GM18519 (cell line): ENCODE measurements around the gene MLLT11.

Experiments
- ATAC-seq: cut with Tn5 transposase; IDR thresholded peaks from one replicate; pipeline ENCODE4 v1.9.1; 2021; ENCODE audit warnings: mild to moderate bottlenecking, moderate library complexity; ENCODE audit not compliant: unreplicated experiment, low FRiP score

Gene MLLT11, protein sequence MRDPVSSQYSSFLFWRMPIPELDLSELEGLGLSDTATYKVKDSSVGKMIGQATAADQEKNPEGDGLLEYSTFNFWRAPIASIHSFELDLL

DNA sequence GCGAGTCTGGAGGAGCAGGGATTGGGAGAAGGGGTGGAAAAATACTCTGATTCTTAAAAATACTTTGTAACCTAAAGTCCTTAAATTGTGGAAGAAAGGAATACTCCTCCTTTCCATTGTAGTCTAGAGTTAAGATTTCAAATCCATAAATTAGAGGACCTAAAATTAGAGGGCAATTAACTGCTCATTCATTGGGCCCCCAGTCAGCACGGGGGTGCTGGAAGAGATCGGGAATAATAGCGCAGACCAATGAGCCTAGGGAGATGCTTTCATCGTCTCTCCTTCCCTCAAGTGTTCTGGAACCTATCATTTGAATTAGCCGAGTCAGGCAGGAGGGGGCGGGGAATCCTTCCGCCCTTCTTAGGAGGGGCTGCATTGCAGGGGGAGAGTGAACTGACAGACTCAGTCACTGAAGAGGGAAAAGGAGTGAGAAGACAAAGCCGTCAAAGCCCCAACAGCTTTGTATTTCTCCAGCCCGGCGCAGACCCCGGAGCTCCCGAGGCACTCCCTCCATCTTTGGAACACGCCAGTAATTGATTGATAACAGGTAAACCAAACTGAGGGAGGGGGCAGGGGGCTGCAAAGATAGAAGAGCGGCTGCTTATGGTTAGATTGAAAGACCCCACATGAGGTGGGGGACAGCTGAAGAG, at the start of gene MLLT11:
MLLT11 (plus strand) TSS at position 391 of the 650 bp plus-strand sequence. CDS start 6,828 bp downstream, outside the sequence.
- no peak for ATAC-seq

DNA sequence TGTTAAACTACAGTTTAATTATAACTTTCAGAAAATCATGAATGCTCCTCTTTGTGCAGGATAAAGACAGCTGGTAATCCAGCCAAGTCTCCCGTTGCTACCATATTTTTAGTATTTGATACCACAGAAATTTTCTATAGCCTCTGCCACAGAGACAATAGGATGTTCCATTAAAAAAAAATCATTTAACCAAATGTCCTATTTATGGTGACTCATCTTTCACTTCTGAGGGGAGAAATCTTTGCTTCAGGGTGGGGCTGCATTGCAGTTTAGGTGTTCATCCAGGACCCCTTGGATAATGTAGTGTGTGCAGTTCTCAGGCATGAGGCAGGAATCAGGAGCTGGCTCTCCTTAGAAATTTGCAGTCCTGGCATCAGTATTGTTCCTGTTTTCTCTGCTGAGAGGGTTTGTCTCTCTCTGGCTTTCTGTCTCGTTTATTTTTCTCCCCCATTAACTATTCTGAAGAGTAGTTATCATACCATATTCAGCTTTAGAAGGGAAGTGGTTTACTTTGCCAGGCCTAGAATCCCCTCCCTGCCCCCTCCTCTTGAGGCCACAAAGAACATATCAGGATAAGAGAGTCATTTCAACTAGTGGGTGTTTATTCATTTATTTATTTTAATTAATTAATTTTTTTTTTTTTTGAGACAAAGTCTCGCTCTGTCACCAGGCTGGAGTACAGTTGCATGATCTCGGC, 48.9 kb upstream of the MLLT11 start:
- ATAC-seq = no peak

DNA sequence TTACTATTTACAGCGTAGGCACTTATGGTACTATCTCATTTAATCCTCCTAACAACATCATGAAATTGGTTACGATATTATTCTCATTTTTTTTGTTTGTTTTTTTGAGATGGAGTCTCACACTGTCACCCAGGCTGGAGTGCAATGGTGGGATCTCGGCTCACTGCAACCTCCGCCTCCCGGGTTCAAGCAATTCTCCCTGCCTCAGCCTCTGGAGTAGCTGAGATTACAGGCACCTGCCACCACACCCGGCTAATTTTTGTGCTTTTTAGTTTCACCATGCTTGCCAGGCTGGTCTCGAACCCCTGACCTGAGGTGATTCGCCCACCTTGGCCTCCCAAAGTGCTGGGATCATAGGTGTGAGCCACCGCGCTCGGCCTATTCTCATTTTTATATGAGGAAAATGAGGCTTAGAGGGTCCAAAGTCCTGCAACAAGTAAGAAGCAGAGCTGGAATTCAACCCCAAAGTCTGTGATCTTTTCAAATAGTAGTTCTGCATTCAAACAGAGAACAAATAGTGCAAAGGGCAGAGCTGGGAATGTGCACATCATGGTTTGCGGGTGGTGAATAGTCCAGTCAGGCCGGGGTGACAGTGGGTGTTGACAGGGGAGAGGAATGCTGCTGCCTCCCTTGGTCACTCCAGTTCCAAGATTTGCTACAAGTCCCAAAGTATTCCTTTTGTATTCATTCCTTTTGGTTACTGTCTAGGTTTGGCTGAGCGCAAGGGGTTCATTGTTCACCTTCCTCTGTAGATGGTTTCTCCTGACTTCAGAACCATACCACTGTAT, 47.3 kb upstream of the MLLT11 start:
- no peak for ATAC-seq

DNA sequence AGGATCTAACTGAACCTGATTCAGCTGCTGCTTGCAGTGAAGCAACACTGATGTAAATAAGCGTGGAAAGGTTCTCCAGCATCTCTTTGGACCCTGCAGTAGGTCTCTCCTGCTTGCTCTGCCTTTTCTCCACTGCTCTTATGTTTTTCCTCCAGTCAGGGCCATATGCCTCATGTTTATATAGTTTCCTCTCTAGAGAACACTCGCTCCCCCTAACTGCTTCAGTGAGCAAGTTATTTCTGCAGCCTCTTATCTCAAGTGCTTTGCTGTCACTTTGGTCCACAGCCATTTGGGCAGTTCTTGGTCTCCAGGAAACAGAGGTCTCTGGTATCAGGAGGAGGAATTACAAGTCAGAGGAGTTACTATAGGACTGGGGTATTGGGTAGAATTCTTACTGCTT, 46.7 kb upstream of the MLLT11 start:
- ATAC-seq = no peak

DNA sequence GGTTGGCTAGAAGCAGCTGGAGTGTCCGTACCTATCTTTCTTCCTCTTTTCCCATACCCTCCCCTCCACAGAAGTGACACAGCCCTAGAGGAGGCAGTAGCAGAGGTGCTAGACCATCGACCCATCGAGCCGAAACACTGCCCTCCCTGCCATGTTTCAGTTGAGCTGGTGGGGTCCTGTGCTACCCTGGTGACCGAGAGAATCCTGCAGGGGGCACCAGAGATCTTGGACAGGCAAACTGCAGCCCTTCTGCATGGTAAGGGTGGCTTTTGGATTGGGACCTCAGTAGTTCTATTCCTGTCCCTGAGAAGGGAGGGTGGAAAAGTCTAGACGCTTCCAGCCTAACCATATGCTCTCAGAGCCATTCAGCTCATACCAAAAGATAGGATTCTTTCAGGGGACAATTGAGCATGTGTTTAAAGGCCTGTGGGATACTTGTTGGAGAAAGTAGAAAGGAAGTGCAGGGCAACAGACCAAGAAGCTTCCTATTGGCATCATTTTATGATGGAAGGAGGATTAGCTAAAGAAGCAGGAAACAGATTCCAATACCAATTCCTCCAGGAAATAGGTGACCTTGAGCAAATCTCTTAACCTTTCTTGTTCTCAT, 35.6 kb upstream of the MLLT11 start:
- ATAC-seq = no peak

DNA sequence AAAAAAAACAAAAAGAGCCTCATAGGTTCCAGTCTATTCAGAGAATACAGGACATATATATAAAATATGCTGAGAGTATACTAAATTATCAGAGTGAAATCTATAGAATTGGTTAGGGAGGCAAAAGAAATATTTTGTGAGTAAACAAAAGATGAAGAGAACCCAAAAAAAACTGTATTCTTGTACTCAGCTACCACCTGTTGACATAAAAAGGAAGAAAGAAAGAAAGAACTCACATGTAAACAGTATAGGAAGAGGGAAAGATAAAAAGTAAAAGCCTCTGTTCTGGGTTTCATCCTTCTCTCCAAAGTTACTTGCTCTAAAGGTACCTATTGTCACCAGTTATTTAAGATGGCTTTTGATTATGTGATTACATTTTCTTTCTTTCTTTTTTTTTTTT, 33.7 kb upstream of the MLLT11 start:
- ATAC-seq = no peak

DNA sequence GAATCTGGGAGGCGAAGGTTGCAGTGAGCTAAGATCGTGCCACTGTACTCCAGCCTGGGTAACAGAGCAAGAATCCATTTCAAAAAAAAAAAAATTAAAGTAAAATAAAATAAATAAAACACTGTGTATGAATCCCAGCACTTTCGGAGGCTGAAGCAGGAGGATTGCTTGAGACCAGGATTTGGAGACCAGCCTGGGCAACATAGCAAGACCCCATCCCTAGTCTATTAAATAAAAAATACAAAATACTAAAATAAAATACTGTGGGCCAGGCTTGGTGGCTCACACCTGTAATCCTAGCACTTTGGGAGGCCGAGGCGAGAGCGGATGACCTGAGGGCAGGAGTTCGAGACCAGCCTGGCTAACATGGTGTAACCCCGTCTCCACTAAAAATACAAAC, 28.0 kb upstream of the MLLT11 start:
- ATAC-seq = no peak

DNA sequence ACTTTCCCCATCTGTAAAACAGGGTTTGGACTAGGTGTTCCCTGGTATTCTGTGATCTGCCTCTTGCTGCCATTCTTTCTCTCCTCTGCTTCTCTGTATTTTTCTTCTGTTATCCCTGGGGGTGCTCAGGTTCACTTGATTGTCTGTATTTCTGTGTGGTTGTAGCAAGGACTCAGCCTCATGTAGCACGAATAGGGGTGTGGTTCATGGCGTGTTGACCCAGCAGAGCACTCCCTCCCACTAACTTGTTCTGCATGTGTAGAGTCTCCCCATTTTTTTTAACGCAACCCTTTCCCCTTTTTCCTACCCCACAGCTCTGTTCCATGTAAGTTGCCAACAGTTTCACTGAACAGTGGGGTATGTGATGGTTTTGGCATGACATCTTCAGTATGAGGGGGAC, 25.0 kb upstream of the MLLT11 start:
- ATAC-seq = no peak

DNA sequence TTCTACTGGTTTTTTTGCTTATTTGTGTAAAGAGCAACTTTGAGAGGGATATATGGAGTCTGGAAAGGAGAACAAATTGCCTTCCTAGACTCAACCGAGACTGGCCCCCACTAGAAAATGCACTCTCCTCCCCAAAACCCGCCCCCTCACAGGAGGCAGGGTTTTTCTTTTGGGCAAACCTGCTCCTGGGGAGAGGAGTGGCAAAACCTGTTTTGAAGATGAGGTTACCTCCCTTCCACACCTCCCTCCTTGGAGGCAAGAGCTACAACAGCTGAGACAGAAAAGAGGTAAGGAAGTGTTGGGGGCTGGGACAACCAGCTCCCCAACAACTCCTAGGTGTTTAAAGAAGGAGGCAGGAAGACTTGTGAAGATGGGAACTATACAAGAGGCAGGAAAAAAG, 23.8 kb upstream of the MLLT11 start, which contains the start of gene BNIPL:
BNIPL (plus strand) TSS at position 231 of the 400 bp plus-strand sequence; CDS start at position 371, 140 bp downstream.
- ATAC-seq = no peak

DNA sequence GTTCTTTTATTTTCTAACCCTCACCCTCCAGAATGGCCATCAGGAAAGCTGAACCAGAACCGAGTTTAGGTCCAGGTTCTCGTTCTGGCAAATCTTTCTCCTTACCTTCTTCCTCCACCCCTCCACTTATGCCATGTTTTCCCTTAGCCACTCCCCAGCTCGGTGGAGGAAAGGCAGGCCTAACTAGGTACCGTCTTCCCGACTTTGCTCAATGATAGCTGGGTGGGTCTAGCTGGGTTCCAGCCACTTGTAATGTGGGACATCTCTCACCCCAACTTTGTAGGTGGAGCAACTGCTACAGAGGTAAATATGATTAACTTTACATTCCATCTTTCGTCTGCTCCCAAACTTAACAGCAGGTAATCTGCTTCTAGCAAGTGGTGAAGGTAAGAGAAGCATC, 23.2 kb upstream of the MLLT11 start:
- no peak for ATAC-seq

DNA sequence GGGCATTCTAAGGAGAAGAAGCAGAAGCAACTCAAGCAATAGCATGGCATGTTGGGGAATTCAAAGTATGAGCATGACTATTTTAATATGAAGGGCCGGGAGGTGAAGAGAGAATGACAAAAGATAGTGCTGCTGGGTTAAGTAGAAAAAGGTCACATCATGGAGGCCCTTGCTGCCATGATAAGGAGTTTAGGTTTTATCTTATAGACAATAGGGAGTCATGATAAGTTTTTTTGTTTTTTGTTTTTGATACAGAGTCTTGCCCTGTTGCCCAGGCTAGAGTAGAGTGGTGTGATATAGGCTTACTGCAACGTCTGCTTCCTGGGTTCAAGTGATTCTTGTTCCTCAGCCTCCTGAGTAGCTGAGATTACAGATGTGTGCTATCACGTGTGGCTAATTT, 20.7 kb upstream of the MLLT11 start:
- no peak for ATAC-seq

DNA sequence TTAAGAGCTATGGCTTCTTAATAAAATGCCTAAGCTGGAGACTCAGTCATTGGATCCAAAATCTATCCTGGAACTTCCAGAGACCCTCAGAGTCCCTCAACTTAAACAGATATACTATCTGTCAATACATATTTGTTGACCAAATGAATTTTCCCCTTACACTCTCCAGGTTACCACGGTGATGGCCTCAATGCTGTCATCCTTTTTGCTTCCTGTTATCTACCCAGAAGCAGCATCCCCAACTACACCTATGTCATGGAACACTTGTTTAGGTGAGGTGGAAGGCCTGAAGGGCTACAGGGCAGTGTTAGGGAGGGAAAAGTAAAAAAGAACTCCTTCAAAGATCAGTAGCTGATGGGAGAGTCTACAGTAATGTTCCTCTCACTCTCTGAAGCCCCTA, 17.0 kb upstream of the MLLT11 start:
- no peak for ATAC-seq

DNA sequence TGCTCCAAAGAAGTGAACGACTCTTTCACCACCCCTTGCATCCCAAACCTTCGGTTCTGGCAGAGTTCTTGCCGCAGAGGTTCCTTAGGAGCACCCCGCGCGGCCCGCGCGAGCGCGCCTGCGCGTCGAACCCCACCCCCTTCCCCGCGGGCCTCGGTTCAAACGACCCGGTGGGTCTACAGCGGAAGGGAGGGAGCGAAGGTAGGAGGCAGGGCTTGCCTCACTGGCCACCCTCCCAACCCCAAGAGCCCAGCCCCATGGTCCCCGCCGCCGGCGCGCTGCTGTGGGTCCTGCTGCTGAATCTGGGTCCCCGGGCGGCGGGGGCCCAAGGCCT, 12.6 kb upstream of the MLLT11 start, which contains the start of gene C1orf56:
C1orf56 (plus strand) TSS at position 161 of the 334 bp plus-strand sequence; CDS start at position 258, 97 bp downstream.
- ATAC-seq = no peak

DNA sequence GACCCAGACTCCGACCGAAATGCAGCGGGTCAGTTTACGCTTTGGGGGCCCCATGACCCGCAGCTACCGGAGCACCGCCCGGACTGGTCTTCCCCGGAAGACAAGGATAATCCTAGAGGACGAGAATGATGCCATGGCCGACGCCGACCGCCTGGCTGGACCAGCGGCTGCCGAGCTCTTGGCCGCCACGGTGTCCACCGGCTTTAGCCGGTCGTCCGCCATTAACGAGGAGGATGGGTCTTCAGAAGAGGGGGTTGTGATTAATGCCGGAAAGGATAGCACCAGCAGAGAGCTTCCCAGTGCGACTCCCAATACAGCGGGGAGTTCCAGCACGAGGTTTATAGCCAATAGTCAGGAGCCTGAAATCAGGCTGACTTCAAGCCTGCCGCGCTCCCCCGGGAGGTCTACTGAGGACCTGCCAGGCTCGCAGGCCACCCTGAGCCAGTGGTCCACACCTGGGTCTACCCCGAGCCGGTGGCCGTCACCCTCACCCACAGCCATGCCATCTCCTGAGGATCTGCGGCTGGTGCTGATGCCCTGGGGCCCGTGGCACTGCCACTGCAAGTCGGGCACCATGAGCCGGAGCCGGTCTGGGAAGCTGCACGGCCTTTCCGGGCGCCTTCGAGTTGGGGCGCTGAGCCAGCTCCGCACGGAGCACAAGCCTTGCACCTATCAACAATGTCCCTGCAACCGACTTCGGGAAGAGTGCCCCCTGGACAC, 12.1 kb upstream of the MLLT11 start:
- ATAC-seq = no peak

DNA sequence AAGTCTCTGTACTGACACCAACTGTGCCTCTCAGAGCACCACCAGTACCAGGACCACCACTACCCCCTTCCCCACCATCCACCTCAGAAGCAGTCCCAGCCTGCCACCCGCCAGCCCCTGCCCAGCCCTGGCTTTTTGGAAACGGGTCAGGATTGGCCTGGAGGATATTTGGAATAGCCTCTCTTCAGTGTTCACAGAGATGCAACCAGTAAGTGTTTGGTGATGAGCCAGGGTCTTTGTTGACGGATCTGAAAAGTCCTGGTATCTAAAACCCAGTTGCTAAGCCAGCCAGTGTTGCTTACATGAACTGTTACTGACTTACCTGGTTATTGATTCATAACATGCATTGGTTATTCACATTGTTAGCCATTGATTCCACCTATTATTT, 11.6 kb upstream of the MLLT11 start:
- no peak for ATAC-seq

DNA sequence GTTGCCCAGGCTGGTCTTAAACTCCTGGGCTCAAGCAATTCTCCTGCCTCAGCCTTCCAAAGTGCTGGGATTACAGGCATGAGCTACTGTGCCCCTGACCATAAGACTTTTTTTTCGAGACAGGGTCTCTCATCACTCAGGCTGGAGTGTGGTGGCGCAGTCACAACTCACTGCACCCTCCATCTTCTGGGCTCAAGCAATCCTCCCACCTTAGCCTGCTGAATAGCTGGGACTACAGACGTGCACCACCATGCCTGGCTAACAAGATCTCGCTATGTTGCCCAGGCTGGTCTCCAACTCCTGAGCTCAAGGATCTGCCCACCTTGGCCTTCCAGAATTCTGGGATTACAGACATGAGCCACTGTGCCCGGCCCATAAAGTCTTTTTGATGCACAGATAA, 10.7 kb upstream of the MLLT11 start:
- no peak for ATAC-seq

DNA sequence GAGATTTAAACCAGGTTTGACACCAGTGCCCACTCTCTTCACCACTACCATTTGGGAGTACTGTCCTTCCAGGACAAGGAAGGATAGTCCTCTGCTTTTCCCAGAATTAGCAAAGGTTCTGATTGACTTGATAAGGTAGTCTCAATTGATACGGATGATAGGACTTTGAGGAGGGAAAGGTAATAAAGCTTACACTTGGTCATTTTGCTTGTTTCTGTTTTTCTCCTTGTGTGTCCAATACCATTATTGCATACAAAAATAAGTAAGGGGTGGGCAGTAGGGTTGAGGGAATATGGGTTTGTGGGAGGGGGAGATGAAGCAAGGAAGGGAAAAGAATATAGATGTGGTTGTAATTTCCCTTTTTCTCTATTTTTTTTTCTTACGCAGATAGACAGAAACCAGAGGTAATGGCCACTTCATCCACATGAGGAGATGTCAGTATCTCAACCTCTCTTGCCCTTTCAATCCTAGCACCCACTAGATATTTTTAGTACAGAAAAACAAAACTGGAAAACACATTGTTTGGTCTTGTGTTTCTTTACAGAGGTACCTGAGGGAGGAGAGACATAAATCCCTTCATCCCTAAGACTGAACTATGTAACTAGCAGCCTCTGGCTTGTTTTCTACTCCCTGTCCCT, 10.0 kb upstream of the MLLT11 start:
- no peak for ATAC-seq

DNA sequence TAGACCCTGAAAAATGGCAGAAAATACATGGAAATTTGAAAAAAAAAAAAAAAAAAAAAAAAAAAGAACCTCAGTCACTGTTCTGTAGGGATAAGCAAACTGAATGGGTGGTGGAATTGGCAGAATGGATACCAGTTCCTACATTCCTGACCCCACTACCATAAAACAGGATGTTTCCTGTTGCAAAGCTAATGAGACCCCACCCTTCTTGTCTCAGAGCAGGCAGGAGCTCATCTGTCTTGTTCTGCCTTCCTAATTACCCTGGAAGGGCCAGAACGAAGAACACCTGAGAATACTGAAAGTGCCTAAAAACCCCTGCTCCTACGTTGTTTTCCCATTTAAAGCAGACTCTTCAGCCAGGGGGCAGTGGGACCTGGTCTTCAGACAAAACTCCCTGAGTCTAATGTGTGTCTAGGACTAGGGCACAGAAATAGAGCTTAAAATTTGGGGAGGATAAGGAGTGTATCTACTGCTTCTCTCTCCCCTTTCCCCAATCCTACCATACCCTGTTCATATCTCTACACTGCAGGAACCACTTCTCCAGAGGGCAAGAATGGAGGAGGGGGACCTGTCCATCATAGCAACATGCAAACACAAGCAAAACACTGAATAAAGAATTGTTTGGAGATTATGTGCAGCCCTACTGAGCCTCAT, 8.7 kb upstream of the MLLT11 start:
- ATAC-seq = no peak

DNA sequence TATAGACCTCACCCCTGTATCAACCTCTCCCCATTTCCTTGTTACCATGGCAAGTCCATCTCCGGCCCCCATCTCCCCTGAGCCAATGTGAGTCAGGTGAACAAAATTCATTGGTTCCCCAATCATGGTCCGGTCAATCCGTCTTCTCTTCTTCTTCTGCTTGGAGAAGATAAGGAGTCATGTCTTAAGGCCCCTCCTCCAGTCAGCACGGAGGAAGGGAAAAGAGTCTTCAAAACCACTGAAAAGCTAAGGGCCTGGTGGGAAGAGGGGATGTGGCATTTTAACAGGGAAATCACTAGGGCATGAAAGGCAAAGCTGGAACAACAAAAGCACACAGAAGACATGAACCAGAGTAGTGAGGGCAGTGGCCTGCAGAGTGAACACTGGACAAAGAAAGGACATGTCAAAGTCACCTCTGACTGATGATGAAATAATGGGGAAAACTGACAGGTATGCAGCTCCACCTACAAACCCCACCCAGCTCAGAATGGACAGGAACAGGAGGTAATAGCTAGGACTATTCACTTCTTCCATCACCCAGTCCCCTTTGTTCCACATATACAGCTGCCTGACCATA, 5.1 kb upstream of the MLLT11 start:
- ATAC-seq = no peak
